GM21737 (cell line): ENCODE data around the gene KATNIP.

Source experiments
- ATAC-seq: cut with Tn5 transposase; IDR thresholded peaks from one replicate; pipeline ENCODE4 v1.9.1; 2021; ENCODE audit warnings: mild to moderate bottlenecking, moderate library complexity; ENCODE audit not compliant: unreplicated experiment

KATNIP gene

GRCh38 chr16:27549746-27550581, at the start of gene KATNIP, which contains the start of gene GTF3C1:
KATNIP (plus strand) TSS chr16:27550144; CDS start chr16:27550171, 27 bp downstream.
GTF3C1 (minus strand) TSS chr16:27549913; CDS start chr16:27549890, 23 bp downstream.
- ATAC-seq, result peak; percentile 97

GRCh38 chr16:27500801-27501200, 49.1 kb upstream of the KATNIP start:
- no peak for ATAC-seq

DNA sequence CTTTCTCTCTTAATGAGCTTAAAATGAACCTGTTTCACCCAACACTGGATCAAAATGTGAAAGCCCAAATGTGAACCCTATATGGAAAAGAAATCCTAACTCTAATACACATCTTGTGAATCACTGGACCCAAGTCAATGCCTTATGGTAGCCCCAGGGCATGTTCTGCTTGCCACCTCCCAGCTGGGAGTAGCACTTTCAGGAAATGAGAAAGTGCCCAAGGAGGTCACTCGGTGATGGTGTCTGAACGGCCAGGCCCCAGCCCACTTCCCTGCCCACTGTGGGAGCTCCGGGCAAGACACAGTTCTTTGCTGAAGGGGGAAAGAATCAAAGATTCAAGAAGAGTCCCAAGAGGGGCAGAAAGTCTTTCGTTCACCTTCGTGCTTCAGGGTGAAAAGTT, 46.3 kb upstream of the KATNIP start:
- no peak for ATAC-seq

- ATAC-seq, result no peak
Measured at GRCh38 chr16:27505297-27506236, 44.4 kb upstream of the KATNIP start.

DNA sequence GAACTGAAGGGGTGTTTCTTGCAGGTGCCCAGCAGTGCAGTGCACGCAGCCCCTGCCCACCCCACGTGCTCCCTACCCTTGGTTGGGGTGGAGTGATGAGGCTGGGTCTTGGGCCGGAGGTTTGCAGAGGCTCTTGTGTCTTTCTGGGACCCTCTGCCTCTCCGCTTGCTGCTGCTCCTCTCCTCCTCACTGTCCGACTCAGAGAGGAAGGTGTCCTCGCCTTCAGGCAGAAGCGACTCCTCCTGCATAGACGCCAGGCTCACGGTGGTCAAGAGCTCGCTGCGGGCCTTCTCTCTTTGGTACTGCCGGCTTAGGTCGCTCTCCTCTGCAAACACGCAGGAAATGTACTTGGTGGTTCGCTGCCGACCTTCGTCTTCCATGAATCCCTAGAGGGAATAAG, 43.2 kb upstream of the KATNIP start:
- ATAC-seq, result no peak

GRCh38 chr16:27508476-27508875, 41.5 kb upstream of the KATNIP start:
- ATAC-seq, result no peak

- ATAC-seq, result no peak
Measured at GRCh38 chr16:27511657-27512448, 38.1 kb upstream of the KATNIP start.

GRCh38 chr16:27514806-27515205, 35.1 kb upstream of the KATNIP start:
- no peak for ATAC-seq

DNA sequence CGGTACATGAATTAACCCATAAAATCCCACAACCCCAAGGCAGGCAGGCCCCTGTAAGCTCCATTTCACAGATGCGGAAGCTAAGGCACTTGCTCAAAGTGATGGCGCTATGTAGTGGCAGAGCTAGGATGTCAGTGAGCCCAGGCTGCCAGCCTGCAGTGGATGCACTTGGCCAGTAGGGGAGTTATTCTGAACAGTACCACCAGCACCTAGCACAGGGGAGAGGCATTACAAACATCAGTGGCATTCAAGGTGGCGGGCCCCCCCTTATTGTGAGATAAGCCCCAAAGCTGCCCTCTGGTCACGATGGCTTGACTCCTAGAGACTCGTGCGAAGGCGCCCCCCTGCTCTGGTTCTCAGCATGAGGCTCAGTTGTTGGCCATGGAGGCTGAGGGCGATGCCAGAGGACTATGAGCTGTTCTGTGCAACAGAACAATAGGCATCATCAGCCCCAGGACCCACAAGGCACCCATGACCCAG, 34.0 kb upstream of the KATNIP start:
- no peak for ATAC-seq

DNA sequence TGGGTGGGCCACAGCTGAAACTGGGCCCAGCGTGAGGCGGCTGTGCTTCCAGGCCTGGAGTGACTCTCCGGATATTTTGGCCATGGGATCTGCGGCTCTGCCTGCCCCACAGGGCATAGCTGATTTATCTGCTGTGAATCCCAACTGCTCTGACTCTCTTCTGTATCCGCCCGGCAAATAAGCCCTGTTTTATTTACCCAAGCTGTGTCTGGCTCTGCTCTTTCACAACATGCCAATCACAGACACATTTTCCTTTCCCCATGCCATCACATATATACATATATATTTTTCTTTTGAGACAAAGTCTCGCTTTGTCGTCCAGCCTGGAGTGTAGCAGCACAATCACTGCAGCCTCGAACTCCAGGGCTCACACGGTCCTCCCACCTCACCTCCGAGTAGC, 33.6 kb upstream of the KATNIP start:
- no peak for ATAC-seq

- ATAC-seq, result no peak
Measured at GRCh38 chr16:27517664-27518063, 32.3 kb upstream of the KATNIP start.

DNA sequence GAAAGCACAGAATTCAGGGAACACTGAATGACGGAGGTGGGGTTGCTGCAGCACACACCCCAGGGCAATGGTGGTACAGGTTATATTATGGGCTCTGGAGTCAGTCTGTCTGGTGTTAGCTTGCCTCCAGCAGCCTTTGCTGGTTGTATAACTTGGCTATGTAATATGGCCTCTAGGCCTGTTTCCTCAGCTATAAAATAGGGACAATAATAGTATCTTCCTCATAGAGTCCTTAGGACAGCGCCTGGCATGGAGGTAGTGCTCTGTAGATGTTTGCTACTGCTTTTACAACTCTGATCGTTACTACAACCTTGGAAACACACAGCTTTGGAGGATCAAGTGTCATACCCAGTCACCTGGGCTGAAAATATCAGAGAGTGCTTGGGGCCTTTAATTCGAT, 31.7 kb upstream of the KATNIP start:
- ATAC-seq, result no peak

GRCh38 chr16:27520982-27521673, 28.8 kb upstream of the KATNIP start:
- no peak for ATAC-seq

GRCh38 chr16:27522173-27522707, 27.7 kb upstream of the KATNIP start:
- no peak for ATAC-seq

- ATAC-seq, result no peak
Measured at GRCh38 chr16:27526180-27526579, 23.8 kb upstream of the KATNIP start.

DNA sequence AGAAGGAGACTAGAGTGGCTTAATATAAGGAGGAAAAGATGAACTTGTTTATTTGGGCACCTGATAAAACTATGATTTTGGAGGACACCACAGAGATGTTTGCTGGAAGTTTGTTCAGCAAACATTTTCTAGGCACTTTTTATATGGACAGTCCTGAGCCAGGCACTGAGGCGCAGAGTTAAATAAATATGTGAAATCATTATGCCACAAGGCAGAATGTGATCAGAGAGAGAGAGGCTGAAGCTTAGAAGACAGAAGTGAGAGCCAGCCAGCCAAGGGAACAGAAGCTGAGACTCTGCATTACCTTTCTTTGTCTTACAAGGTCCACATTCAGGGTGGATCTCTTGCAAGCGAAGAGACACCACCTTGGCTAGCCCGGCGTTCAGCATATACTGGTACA, 21.6 kb upstream of the KATNIP start:
- no peak for ATAC-seq

GRCh38 chr16:27529962-27530361, 20.0 kb upstream of the KATNIP start:
- no peak for ATAC-seq

DNA sequence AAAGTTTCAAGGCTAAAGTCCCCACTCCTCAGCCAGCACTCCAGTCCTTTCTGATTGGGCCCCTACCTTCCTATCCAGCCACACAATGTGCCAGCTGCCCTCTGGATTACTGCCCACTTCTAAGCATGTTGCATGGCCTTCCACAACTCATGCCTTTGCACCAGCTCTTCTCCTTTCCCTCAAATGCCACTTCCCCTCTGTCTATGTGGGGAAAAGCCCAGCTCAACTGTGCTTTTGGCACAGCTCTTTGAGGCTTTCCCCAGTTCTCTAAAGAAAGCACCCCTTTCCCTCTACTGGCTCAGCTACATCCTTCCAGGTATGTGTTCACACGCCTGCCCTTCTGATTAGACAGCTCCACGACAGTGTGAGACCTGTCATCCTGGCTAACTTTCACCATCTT, 18.8 kb upstream of the KATNIP start:
- no peak for ATAC-seq

DNA sequence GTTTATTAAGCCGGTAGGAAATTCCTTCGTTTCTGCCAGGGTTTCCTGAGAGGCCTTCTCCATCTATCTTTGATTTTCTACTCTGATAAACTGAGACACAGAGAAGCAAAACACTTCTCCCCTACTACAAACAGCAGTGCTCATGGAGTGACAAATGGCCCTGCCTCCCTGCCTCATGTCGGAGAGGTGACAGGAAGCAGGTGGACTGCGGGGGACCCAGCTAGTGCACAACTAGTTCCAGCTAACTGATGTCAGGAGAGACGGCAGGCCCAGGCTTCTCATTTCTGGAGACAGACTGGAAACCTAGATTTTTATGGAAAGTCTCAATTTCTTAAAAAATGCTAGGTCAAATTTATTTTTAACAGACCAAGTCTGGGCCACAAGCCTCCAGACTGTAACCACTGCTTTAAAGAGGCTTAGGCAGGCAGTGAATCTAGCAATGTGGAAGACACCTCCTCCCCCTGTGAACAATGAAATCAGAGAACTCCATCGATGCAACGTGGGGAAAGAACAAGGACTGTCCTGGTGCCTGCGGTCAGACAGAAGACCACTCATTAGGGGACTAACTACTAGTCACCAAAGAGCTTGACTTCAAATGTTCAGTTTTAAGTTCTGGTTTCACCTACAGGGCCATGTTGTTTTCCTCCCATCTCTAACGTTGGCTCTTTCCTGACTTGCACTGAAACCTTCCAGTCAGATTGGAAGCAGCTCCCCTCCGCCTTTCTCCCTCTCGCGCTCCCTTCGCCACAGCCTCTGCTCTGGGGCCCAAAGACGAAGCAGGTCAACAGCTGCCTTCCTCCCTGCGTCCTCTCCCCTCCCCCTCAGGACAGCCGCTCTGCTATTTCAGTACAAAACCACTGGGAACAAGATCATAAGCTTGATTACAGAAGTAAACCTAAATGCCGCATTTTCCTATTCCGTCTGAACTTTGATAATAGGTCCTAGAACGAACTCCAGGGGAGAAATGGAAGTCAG, 17.8 kb upstream of the KATNIP start:
- ATAC-seq, result no peak
